Mucosa of descending colon (tissue), 3 donors: Measurements from ENCODE around the gene AMPD3. TPM values are rescaled to one million over a fixed set of nuclear protein-coding genes. Genes with fewer than 3 reads are reported as not detected.

Experiments
- ATAC-seq: fragments of 200-7000 bp; cut with Tn5 transposase; one replicate; pipeline ENCODE4 v1.9.1; 2020; ENCODE audit warnings: mild to moderate bottlenecking, moderate library complexity
- DNase-seq, 3 donors: peaks; one replicate each; pipeline ENCODE4 v3.0.0-alpha.2; 2020
- H3K36me3 ChIP-seq: fragments of 200-600 bp; one replicate; pipeline ENCODE4 v1.8.0; 2021; ENCODE audit warnings: low read depth, mild to moderate bottlenecking
- H3K4me1 ChIP-seq: fragments of 200-600 bp; one replicate; pipeline ENCODE4 v1.8.0; 2021; ENCODE audit warnings: low read depth, mild to moderate bottlenecking
- H3K4me3 ChIP-seq: fragments of 200-600 bp; one replicate; pipeline ENCODE4 v1.8.0; 2021; ENCODE audit warnings: mild to moderate bottlenecking
- H3K9me3 ChIP-seq: fragments of 200-600 bp; one replicate; pipeline ENCODE4 v1.8.0; 2021; ENCODE audit warnings: mild to moderate bottlenecking
- intact Hi-C, 2 donors: fragments of 100-400 bp; cut with DNase I in 1 of 2; cut with micrococcal nuclease in 1 of 2; formaldehyde crosslinking; loops; one replicate each; pipeline versions ENCODE4 v1.11.0 to v1.11.1; 2022; cut with DNase I, micrococcal nuclease
- total RNA-seq, 3 donors: library from RNA; stranded (reverse); fragmentation: NEBNext Ultra II Directional in 2 of 3; extraction: Animal tissue kit (Norgen Biotek cat#: 25700) in 2 of 3; gene quantifications; one replicate each; pipeline versions ENCODE4 v1.2.1 to v1.2.4, GENCODE V29; 2021 to 2023
- TF ChIP-seq, protein P1 (sequence below): fragments of 200-600 bp; IDR thresholded peaks from one replicate; pipeline ENCODE4 v1.8.0; 2022; ENCODE audit warnings: antibody characterized with exemption, mild to moderate bottlenecking
- donor health status: DM: no; HTN: no; CAD: no; lungs with moderate emphysema.
- donor health status: DM: no; HTN: no; CAD: no.
- donor health status: DM: no; HTN: yes; CAD: no.

Gene AMPD3
- total RNA-seq, 3 donors from 2014 or later, result 7.2 to 16.2 (median 10.6) TPM

DNA sequence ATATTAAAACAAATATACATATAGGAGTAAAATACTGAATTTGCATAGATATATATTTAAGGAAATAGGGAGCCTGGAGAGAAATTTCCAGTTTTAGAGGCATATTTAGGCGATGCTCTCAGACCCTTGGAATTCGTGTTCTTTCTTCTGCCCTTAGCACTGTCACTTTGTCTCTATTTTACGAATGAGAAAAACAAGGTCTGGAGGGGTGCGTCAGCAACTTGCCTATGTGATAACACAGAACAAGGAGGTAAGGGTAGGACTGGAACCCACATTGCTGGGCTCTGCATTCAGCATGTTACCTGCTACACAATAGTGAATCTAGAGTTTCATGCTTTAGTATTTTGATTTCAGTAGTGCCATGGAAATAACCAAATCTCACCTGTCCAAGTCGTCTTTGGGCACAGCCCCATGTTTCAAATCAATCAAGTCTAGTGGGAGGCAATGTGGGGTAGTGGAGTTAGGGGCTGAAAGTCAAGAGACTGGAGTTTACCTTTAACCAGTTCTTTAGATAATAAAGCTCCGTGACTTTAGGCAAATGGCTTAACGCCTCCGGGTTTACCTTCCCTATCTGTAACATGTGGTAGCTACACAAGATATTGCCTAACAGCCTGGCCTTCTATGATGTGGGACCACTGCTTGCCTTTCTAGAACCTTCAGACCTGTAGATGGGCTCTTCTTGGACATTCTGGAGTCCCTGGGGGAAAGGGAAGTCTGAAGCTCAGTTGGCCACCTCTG is 44.8 kb upstream of the AMPD3 start:
- no peak for ATAC-seq
- Histone ChIP-seq H3K36me3 (no peaks in the 10 kb centered on the region), H3K9me3 (no peaks in the 10 kb centered on the region), H3K4me1 (no peaks in the 10 kb centered on the region), H3K4me3 (no peak overlapping the region)
- DNase-seq, result no peak
- TF ChIP-seq, protein P1, sequence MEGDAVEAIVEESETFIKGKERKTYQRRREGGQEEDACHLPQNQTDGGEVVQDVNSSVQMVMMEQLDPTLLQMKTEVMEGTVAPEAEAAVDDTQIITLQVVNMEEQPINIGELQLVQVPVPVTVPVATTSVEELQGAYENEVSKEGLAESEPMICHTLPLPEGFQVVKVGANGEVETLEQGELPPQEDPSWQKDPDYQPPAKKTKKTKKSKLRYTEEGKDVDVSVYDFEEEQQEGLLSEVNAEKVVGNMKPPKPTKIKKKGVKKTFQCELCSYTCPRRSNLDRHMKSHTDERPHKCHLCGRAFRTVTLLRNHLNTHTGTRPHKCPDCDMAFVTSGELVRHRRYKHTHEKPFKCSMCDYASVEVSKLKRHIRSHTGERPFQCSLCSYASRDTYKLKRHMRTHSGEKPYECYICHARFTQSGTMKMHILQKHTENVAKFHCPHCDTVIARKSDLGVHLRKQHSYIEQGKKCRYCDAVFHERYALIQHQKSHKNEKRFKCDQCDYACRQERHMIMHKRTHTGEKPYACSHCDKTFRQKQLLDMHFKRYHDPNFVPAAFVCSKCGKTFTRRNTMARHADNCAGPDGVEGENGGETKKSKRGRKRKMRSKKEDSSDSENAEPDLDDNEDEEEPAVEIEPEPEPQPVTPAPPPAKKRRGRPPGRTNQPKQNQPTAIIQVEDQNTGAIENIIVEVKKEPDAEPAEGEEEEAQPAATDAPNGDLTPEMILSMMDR, result no peak
- intact Hi-C loops, result loop anchor here in 1 of 2 donors (10.0 kb wide), 1 partner anchor 245 kb away; no protein-coding TSS in a partner anchor

DNA sequence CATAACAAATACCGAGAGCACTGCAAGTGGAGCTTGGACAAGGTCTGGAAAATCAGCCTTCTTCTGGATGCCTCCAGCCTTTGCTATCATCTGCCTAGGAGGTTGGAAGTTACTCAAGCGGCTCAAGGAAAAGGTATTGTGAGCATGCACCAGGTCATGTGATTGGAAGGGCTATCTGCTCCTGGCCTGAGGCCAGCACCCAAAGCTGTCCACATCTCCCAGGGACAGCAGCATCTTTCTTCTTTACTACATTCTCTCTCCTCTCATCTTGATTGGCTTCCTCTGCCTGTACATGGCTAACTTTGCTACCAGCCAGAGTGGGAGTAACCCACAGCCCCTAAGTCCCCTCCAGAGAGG is 44.2 kb upstream of the AMPD3 start:
- H3K36me3 ChIP-seq, result no peaks in the 10 kb centered on the region
- intact Hi-C loops, result loop anchor here in 1 of 2 donors (10.0 kb wide), 1 partner anchor 244 kb away; no protein-coding TSS in a partner anchor
- TF ChIP-seq, protein P1, result no peak

DNA sequence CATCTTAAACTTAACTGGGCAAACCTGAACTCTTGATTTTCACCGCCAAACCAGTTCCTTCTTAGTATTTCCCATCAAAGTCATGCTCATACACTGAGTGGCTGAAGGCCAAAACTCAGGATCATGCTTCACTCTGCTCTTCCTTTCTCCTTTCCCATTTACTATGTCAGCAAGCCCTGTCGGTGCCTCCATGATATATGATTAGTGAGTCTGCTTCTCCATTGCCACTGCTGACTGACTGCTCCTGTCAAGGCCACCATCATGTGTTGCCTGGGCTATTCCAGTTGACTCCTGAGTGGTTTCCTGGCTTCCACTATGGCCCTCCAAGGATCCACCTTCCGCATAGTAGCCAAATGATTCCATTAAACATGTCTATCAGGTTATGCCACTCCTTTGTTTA is 42.8 kb upstream of the AMPD3 start:
- DNase-seq (no peak), ATAC-seq (no peak)
- Histone ChIP-seq H3K4me1 (no peaks in the 10 kb centered on the region), H3K36me3 (no peaks in the 10 kb centered on the region), H3K9me3 (no peaks in the 10 kb centered on the region), H3K4me3 (no peak overlapping the region)
- TF ChIP-seq, protein P1, result no peak
- intact Hi-C loops, result loop anchor here in 1 of 2 donors (10.0 kb wide), 1 partner anchor 243 kb away; no protein-coding TSS in a partner anchor

More for the DNA sequence above, 44.2 kb upstream of the AMPD3 start:
- H3K4me3 ChIP-seq, result no peak overlapping the region
- H3K9me3 ChIP-seq, result no peaks in the 10 kb centered on the region
- no peaks in the 10 kb centered on the region for H3K4me1 ChIP-seq
- ATAC-seq (no peak), DNase-seq (no peak)

DNA sequence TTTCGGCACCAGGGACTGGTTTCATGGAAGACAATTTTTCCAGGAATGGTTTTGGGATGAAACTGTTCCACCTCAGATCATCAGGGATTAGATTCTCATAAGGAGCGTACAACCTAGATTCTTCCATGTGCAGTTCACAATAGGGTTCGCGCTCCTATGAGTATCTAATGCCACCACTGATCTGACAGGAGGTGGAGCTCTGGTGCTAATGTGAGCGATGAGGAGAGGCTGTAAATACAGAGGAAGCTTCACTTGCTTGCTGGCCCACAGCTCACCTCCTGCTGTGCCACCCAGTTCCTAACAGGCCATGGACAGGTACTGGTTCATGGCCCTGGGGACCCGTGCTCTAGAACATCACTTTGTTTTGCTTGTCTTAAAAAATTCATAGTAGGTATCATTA is 41.8 kb upstream of the AMPD3 start:
- DNase-seq (peak in 1 of 3 donors; percentile 51), ATAC-seq (peak; percentile 63)
- Histone ChIP-seq H3K9me3 (no peaks in the 10 kb centered on the region), H3K4me1 (no peaks in the 10 kb centered on the region), H3K4me3 (no peak overlapping the region), H3K36me3 (no peaks in the 10 kb centered on the region)
- TF ChIP-seq, protein P1, result no peak
- intact Hi-C loops, result loop anchor here in 1 of 2 donors (10.0 kb wide), 1 partner anchor 242 kb away; no protein-coding TSS in a partner anchor

DNA sequence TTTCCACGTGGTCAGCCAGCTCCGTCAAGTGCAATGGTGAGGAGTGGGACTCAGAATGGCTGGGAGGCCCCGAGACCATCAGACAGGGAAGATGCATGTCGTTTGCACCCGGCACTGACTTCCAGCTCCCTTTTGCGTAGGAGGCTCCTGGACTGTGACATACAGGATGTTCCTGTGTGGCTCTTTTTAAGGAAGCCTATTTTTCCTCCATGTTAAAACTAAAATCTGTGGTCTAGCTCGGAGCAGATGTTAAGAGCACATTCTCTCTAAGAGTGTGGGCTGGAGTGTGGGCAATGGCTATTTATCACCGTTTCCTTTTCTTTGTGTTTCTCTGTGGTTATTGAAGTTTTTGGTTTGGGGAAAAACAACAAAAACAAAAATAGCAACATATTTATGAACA is 40.9 kb upstream of the AMPD3 start:
- TF ChIP-seq, protein P1, result no peak
- H3K4me1 ChIP-seq, result no peaks in the 10 kb centered on the region
- no peaks in the 10 kb centered on the region for H3K36me3 ChIP-seq
- no peak overlapping the region for H3K4me3 ChIP-seq
- ATAC-seq (no peak), DNase-seq (no peak)
- intact Hi-C loops, result loop anchor here in 1 of 2 donors (10.0 kb wide), 1 partner anchor 241 kb away; no protein-coding TSS in a partner anchor
- no peaks in the 10 kb centered on the region for H3K9me3 ChIP-seq
